K562 (cell line): ENCODE data around the gene AKAP6. TPM values are rescaled to one million over a fixed set of nuclear protein-coding genes. Genes with fewer than 3 reads are reported as not detected.

ENCODE experiments used
- ATAC-seq: fragments of 200-7000 bp; cut with Tn5 transposase; 3 replicates; pipeline ENCODE4 v1.9.1; 2020; ENCODE audit warnings: moderate library complexity
- BruUV-seq: library from RNA; stranded (reverse); fragments of 400-500 nt; replicated peaks from 2 replicates; lab custom pipeline; 2021; lab: Mats Ljungman, UMichigan
- CTCF ChIA-PET: fragments of 300-600 bp; formaldehyde crosslinking; extraction: SDS; loops from one replicate; lab custom pipeline; 2021; ENCODE audit warnings: low intra/inter-chr PET ratio; lab: Yijun Ruan, JAX
- POLR2A ChIA-PET: fragments of 300-600, 350-650 bp; sonication (Branson Sonifier 250); formaldehyde crosslinking; extraction: SDS; loops from one replicate; lab custom pipeline; 2021; ENCODE audit warnings: antibody characterized with exemption, inconsistent platforms; lab: Yijun Ruan, JAX
- DNase-seq, 4 experiments: peaks; one replicate each; pipeline versions ENCODE4 v3.0.0 to v3.0.0-alpha.2; 2011 to 2018; ENCODE audit warnings: low spot score in 3 of 4, mixed read lengths in 3 of 4; ENCODE audit errors: extremely low read depth in 1 of 4
- FAIRE-seq: peaks from 2 replicates; lab custom pipeline; 2011; peaks lifted over from hg19 to GRCh38; lab: Jason Lieb, UNC
- H2AFZ ChIP-seq: 2 replicates; pipeline ENCODE4 v1.6.0; 2011; ENCODE audit warnings: low read depth, low read length, control low read depth, inconsistent platforms
- H3K27ac ChIP-seq: fragments of 200-600 bp; 3 replicates; pipeline ENCODE4 v1.8.0; 2011; ENCODE audit warnings: low read depth, mild to moderate bottlenecking, control low read depth, inconsistent platforms, low read length, moderate library complexity, mixed read lengths; ENCODE audit errors: extremely low read depth
- H3K27me3 ChIP-seq, 2 experiments: fragments of 300-600 bp in 1 of 2; 2 replicates in 1 of 2; 3 replicates in 1 of 2; pipeline versions ENCODE4 v1.6.0 to v1.8.0; 2011; ENCODE audit warnings: inconsistent platforms in 2 of 2, low read length in 2 of 2, mild to moderate bottlenecking in 1 of 2, mixed read lengths in 1 of 2, moderate library complexity in 1 of 2; ENCODE audit not compliant: control insufficient read depth in 2 of 2, insufficient read depth in 2 of 2
- H3K36me3 ChIP-seq: fragments of 300-600 bp; 3 replicates; pipeline ENCODE4 v1.8.0; 2011; ENCODE audit warnings: mild to moderate bottlenecking, low read length, inconsistent platforms; ENCODE audit not compliant: control insufficient read depth, insufficient read depth
- H3K4me1 ChIP-seq, 2 experiments: fragments of 200-600 bp in 1 of 2; replicated peaks in 1 of 2; 2 replicates in 1 of 2; 3 replicates in 1 of 2; pipeline versions ENCODE4 v1.5.1 to v1.8.0; 2011; ENCODE audit warnings: inconsistent platforms in 2 of 2, low read length in 2 of 2, mild to moderate bottlenecking in 1 of 2, mixed read lengths in 1 of 2, moderate library complexity in 1 of 2; ENCODE audit not compliant: control insufficient read depth in 2 of 2, insufficient read depth in 2 of 2
- H3K4me2 ChIP-seq: 2 replicates; pipeline ENCODE4 v1.6.1; 2011; ENCODE audit warnings: low read length, control low read depth, inconsistent platforms, mixed read lengths; ENCODE audit not compliant: insufficient read depth
- H3K4me3 ChIP-seq: fragments of 200-600 bp; sonication (generic), shearing (Covaris generic); 2 replicates; pipeline ENCODE4 v1.5.1; 2016; ENCODE audit warnings: control low read depth, inconsistent platforms
- H3K79me2 ChIP-seq: fragments of 200-600 bp; 3 replicates; pipeline ENCODE4 v1.8.0; 2011; ENCODE audit warnings: low read length, inconsistent platforms; ENCODE audit not compliant: control insufficient read depth, insufficient read depth
- H3K9ac ChIP-seq, 2 experiments: 2 replicates each; pipeline versions ENCODE4 v1.6.0 to v1.6.1; 2011; ENCODE audit warnings: low read depth in 2 of 2, low read length in 2 of 2, control low read depth in 1 of 2, inconsistent platforms in 1 of 2, mild to moderate bottlenecking in 1 of 2, mixed read lengths in 1 of 2; ENCODE audit not compliant: insufficient read depth in 1 of 2
- H3K9me1 ChIP-seq: one replicate; pipeline ENCODE4 v1.6.0; 2011; ENCODE audit warnings: inconsistent platforms, mild to moderate bottlenecking, low read length, moderate library complexity; ENCODE audit not compliant: control insufficient read depth, insufficient read depth
- H3K9me3 ChIP-seq: replicated peaks from 2 replicates; pipeline ENCODE4 v1.5.1; 2011; ENCODE audit warnings: low read depth, low read length, inconsistent platforms; ENCODE audit not compliant: control insufficient read depth, insufficient read depth
- H4K20me1 ChIP-seq: replicated peaks from 2 replicates; pipeline ENCODE4 v1.6.1; 2011; ENCODE audit warnings: low read length, inconsistent platforms, mixed read lengths; ENCODE audit not compliant: control insufficient read depth, insufficient read depth
- BMI1 ChIP-seq: fragments of 150-350 bp; IDR thresholded peaks from 2 replicates; pipeline ENCODE4 v1.6.1; 2014; ENCODE audit warnings: low read length
- CBX1 ChIP-seq: sonication (generic); IDR thresholded peaks from 2 replicates; pipeline ENCODE4 v1.6.1; 2016; ENCODE audit warnings: antibody characterized with exemption, low read depth, mild to moderate bottlenecking
- CHCHD3 ChIP-seq: fragments of 250-450 bp; sonication (Bioruptor Pico); IDR thresholded peaks from 2 replicates; pipeline ENCODE4 v2.1.2; 2022; ENCODE audit warnings: mild to moderate bottlenecking
- KDM1A ChIP-seq, 2 experiments: fragments of 450-650 bp; IDR thresholded peaks; 2 replicates each; pipeline ENCODE4 v1.6.1; 2016; ENCODE audit warnings: mild to moderate bottlenecking in 2 of 2
- MCM3 ChIP-seq: fragments of 450-650 bp; IDR thresholded peaks from 2 replicates; pipeline ENCODE4 v1.6.1; 2016
- MYNN ChIP-seq, 2 experiments: sonication (generic); formaldehyde crosslinking in 1 of 2; IDR thresholded peaks; 2 replicates each; pipeline versions ENCODE4 v1.5.0 to v1.6.1; 2016 to 2020; ENCODE audit warnings: antibody characterized with exemption in 1 of 2, missing genetic modification reagents in 1 of 2
- NFE2L1 ChIP-seq: fragments of 450-650 bp; IDR thresholded peaks from 2 replicates; pipeline ENCODE4 v1.6.1; 2016; ENCODE audit warnings: missing genetic modification characterization, low read depth, mild to moderate bottlenecking, missing compliant biosample characterization, moderate library complexity, borderline replicate concordance
- NUFIP1 ChIP-seq: fragments of 450-650 bp; IDR thresholded peaks from 2 replicates; pipeline ENCODE4 v1.6.1; 2018; ENCODE audit not compliant: partially characterized antibody
- PML ChIP-seq: IDR thresholded peaks from 2 replicates; pipeline ENCODE4 v1.6.1; 2012; ENCODE audit warnings: low read length, inconsistent platforms
- RNF2 ChIP-seq: sonication (generic); IDR thresholded peaks from 2 replicates; pipeline ENCODE4 v1.6.1; 2016
- RREB1 ChIP-seq: fragments of 250-450 bp; sonication (Bioruptor Pico); IDR thresholded peaks from 2 replicates; pipeline ENCODE4 v1.4.0; 2020
- SRF ChIP-seq, 2 experiments: fragments of 250-450, 450-650 bp in 1 of 2; sonication (Bioruptor Pico) in 1 of 2; sonication (generic) in 1 of 2; formaldehyde crosslinking; IDR thresholded peaks; 2 replicates each; pipeline versions ENCODE4 v1.5.0 to v1.5.1; 2020 to 2022; ENCODE audit warnings: mild to moderate bottlenecking in 1 of 2, missing genetic modification reagents in 1 of 2
- TBP ChIP-seq: optimal IDR thresholded peaks from 2 replicates; pipeline ENCODE3; 2011; ENCODE audit warnings: low read depth, low read length, improper control_type of control experiment
- TEAD2 ChIP-seq: fragments of 450-650 bp; IDR thresholded peaks from 2 replicates; pipeline ENCODE4 v1.6.1; 2016; ENCODE audit warnings: missing genetic modification characterization, control low read depth, missing compliant biosample characterization
- ZBTB1 ChIP-seq: sonication (generic); formaldehyde crosslinking; IDR thresholded peaks from 2 replicates; pipeline ENCODE4 v1.8.1; 2023; ENCODE audit warnings: missing genetic modification reagents, low read depth, mild to moderate bottlenecking, borderline replicate concordance
- ZBTB9 ChIP-seq: fragments of 450-650 bp; formaldehyde crosslinking; IDR thresholded peaks from 2 replicates; pipeline ENCODE4 v1.4.0; 2020; ENCODE audit warnings: mild to moderate bottlenecking, moderate library complexity
- ZFP1 ChIP-seq: fragments of 450-650 bp; formaldehyde crosslinking; IDR thresholded peaks from 2 replicates; pipeline ENCODE4 v1.4.0; 2020; ENCODE audit warnings: mild to moderate bottlenecking, mixed read lengths
- WGBS: fragments of 100-300 bp; shearing (Covaris generic); methylation state at CpG from one replicate; pipeline ENCODE4 v1.1.6; 2016; ENCODE audit warnings: low coverage, mixed read lengths; ENCODE audit not compliant: insufficient coverage; ENCODE audit errors: missing lambda C conversion rate; 5-methylcytosine and 5-hydroxymethylcytosine counted together
- in situ Hi-C: fragments of 300-500 bp; cut with MboI; formaldehyde crosslinking; loops from 4 replicates; pipeline ENCODE4 v1.15.0; 2018; ENCODE audit warnings: inconsistent platforms, mixed read lengths
- intact Hi-C: fragments of 100-400 bp; cut with micrococcal nuclease; formaldehyde crosslinking; loops from 2 replicates; pipeline ENCODE4 v1.14.2; 2022
- polyA plus RNA-seq, 8 experiments: library from polyadenylated mRNA; depleted of rRNA in 4 of 8; stranded (reverse) in 5 of 8; unstranded in 3 of 8; fragments of >200 nt; fragmentation: Nextera tagmentation in 2 of 8; fragmentation: Illumina TruSeq in 1 of 8; extraction: Ambion mirVana in 2 of 8; extraction: Trizol in 1 of 8; gene quantifications; 2 replicates each; pipeline versions ENCODE4 v1.2.1 to v1.2.3, GENCODE V29; 2011 to 2014; ENCODE audit warnings: inconsistent platforms in 1 of 8, missing spikeins in 1 of 8
- total RNA-seq, 7 experiments: library from RNA; depleted of rRNA in 6 of 7; stranded (reverse); fragments of >200 nt in 6 of 7; fragmentation: Illumina TruSeq in 2 of 7; extraction: Trizol in 2 of 7; gene quantifications; 2 replicates each; pipeline versions ENCODE4 v1.2.1 to v1.2.3, GENCODE V29; 2011 to 2021; ENCODE audit warnings: low replicate concordance in 1 of 7

AKAP6 gene
- total and polyA plus RNA-seq, 9 of the 15 experiments (the other 6 are each of a cell fraction or from before 2014, with no cell fraction given): 0.03 to 1.7 (median 0.48) TPM

- no peak overlapping the region for H3K9ac ChIP-seq
- peaks cover 0 to 2% of the 10 kb centered on the region in 2 experiments; a peak in 2 of 5 replicates for H3K4me1 ChIP-seq
- H3K79me2 ChIP-seq: no peaks in the 10 kb centered on the region
- H3K4me3 ChIP-seq: no peak overlapping the region
- in situ Hi-C loops: no loop called here
- H3K4me2 ChIP-seq: no peak overlapping the region
- DNase-seq: no peak
- ATAC-seq: no peak
- no peak for FAIRE-seq
- H3K36me3 ChIP-seq: no peaks in the 10 kb centered on the region
- H3K27ac ChIP-seq: no peak overlapping the region
- no peaks in the 10 kb centered on the region for H4K20me1 ChIP-seq
- TF ChIP-seq NFE2L1 (tag) (no peak), TEAD2 (tag) (no peak), MYNN (IDR thresholded peaks at IDR 0.05) (no peak), MYNN (CRISPR knock-in tag; IDR thresholded peaks at IDR 0.05) (no peak), NUFIP1 (no peak), ZBTB9 (CRISPR knock-in tag) (no peak), RNF2 (no peak), ZBTB1 (CRISPR knock-in tag) (no peak), SRF (CRISPR knock-in tag; IDR thresholded peaks at IDR 0.05) (no peak), RREB1 (no peak), PML (no peak), MCM3 (no peak), ZFP1 (CRISPR knock-in tag) (no peak), CBX1 (no peak), TBP (no peak), KDM1A (IDR thresholded peaks at IDR 0.05) (no peak), CHCHD3 (CRISPR knock-in tag) (no peak), BMI1 (no peak)
- no peak overlapping the region for H2AFZ ChIP-seq
- WGBS: 36% methylated on average over 2 of the region's 2 CpGs
- no peaks in the 10 kb centered on the region for H3K9me3 ChIP-seq
- no peaks in the 10 kb centered on the region for H3K27me3 ChIP-seq
- intact Hi-C loops: no loop called here
- CTCF ChIA-PET: no interaction called here
- H3K9me1 ChIP-seq: no peaks in the 10 kb centered on the region
- no TSS peak for BruUV-seq
- POLR2A ChIA-PET: no interaction called here
Measured at GRCh38 chr14:32435411-32435810, 106.3 kb downstream of the AKAP6 start.
